Sigmoid colon (tissue), 7 donors: ENCODE measurements around the gene TSPAN11. TPM values are rescaled to one million over a fixed set of nuclear protein-coding genes. Genes with fewer than 3 reads are reported as not detected.

Experiments
- DNase-seq: peaks from one replicate; pipeline ENCODE4 v3.0.0-alpha.2; 2019
- H3K27ac ChIP-seq, 4 donors: fragments of 200-600 bp; sonication (generic); one replicate each; pipeline ENCODE4 v1.5.1; 2016 to 2019; ENCODE audit warnings: mild to moderate bottlenecking in 1 of 4
- H3K27me3 ChIP-seq, 3 donors: fragments of 200-600 bp; sonication (generic); one replicate each; pipeline ENCODE4 v1.5.1; 2019; ENCODE audit warnings: mild to moderate bottlenecking in 1 of 3
- H3K36me3 ChIP-seq, 4 donors: fragments of 200-600 bp; sonication (generic); one replicate each; pipeline ENCODE4 v1.5.1; 2016 to 2019
- H3K4me1 ChIP-seq, 4 donors: fragments of 200-600 bp; sonication (generic); one replicate each; pipeline ENCODE4 v1.5.1; 2017 to 2019
- H3K4me3 ChIP-seq, 4 donors: fragments of 200-600 bp; sonication (generic); one replicate each; pipeline ENCODE4 v1.5.1; 2017 to 2019; ENCODE audit warnings: mild to moderate bottlenecking in 2 of 4, moderate library complexity in 1 of 4
- H3K9me3 ChIP-seq, 4 donors: fragments of 200-600 bp in 3 of 4; sonication (generic) in 3 of 4; one replicate each; pipeline versions ENCODE4 v1.5.1 to v1.6.1; 2013 to 2019
- CTCF ChIP-seq, 4 experiments: fragments of 450-650 bp in 3 of 4; fragments of 200-600 bp in 1 of 4; IDR thresholded peaks; one replicate each; pipeline ENCODE4 v1.5.1; 2016 to 2019; ENCODE audit warnings: antibody characterized with exemption in 4 of 4, mild to moderate bottlenecking in 3 of 4, moderate library complexity in 2 of 4
- EP300 ChIP-seq, 4 donors: sonication (generic); formaldehyde crosslinking; IDR thresholded peaks; one replicate each; pipeline ENCODE4 v1.6.1; 2017; ENCODE audit warnings: antibody characterized with exemption in 4 of 4
- POLR2A ChIP-seq, 2 donors: fragments of 450-650 bp; IDR thresholded peaks; one replicate each; pipeline ENCODE4 v1.6.1; 2016; ENCODE audit warnings: antibody characterized with exemption in 2 of 2, mild to moderate bottlenecking in 2 of 2, moderate library complexity in 2 of 2
- POLR2AphosphoS5 ChIP-seq, 4 donors: sonication (generic); formaldehyde crosslinking; IDR thresholded peaks; one replicate each; pipeline ENCODE4 v1.6.1; 2017; ENCODE audit warnings: antibody characterized with exemption in 4 of 4
- WGBS, 2 donors: extraction: QIAGEN DNeasy Blood & Tissue Kit; methylation state at CpG; one replicate each; pipeline ENCODE4 v1.1.7; 2013; 5-methylcytosine and 5-hydroxymethylcytosine counted together
- intact Hi-C: fragments of 100-400 bp; cut with DNase I; formaldehyde crosslinking; loops from one replicate; pipeline ENCODE4 v1.15.1; 2023
- polyA plus RNA-seq, 3 donors: library from polyadenylated mRNA; stranded (reverse); fragments of 200-250 nt; gene quantifications; one replicate each; pipeline ENCODE4 v1.2.3, GENCODE V29; 2013
- total RNA-seq, 4 donors: library from RNA; depleted of rRNA; stranded (reverse); fragments of >200 nt; gene quantifications; one replicate each; pipeline ENCODE4 v1.1.0, GENCODE V29; 2016
- donor health status: healthy with polysubstance abuse.
- donor health status: Bipolar disorder and iron deficiency.
- donor health status: healthy.

The TSPAN11 gene
- total and polyA plus RNA-seq, 7 donors: 0.23 to 18.9 (median 7.8) TPM

DNA sequence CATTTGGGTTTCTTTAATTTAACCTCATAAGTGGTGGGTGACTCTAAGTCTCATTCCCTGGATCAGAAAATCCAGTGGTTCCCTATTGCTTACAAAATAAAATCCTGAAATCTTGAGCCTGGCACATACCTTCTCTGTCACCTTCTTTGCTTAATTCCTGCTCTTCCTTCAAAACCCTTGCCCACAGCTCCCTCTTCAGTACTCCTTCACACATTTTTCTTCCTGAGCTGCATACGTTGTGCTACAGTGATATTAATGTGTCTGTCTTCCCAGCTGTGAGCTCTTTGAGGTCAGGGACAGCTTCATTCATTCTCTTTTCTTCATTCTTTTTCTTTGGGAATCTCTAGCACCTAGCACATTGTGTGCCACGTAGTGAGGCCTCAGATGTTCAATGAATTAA is 9.5 kb downstream of the TSPAN11 start:
- no peak overlapping the region for H3K4me3 ChIP-seq
- TF ChIP-seq POLR2A (IDR thresholded peaks at IDR 0.05): no peak
- no peak for TF ChIP-seq EP300 (IDR thresholded peaks at IDR 0.05)
- no peak for TF ChIP-seq POLR2AphosphoS5 (IDR thresholded peaks at IDR 0.05)
- TF ChIP-seq CTCF (IDR thresholded peaks at IDR 0.05): no peak
- intact Hi-C loops: no loop called here
- no peak overlapping the region for H3K27ac ChIP-seq
- 22 to 34% methylated on average over 2 of the region's 2 CpGs for WGBS, 2 donors
- no peaks in the 10 kb centered on the region for H3K36me3 ChIP-seq
- no peaks in the 10 kb centered on the region for H3K4me1 ChIP-seq
- H3K27me3 ChIP-seq: no peaks in the 10 kb centered on the region
- no peak for DNase-seq
- no peaks in the 10 kb centered on the region for H3K9me3 ChIP-seq

DNA sequence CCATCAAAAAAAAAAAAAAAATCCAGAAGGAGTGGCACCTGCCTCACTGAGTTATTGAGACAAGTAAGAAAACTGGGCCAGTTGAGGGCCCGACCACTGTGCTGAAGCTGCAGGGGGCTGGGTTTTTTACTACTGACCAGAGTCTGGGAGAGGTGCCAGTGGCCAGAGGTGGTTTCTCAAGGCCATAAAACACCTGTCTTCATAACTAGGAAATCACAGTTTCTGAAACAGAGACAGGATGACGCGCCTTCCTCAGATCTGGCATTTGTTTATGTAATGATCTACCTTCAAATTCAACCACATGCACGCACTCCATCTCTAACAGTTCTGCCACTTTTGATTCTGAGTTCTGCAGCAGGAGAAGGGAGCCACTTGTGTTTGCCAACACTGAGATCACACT is 12.7 kb downstream of the TSPAN11 start:
- Histone ChIP-seq H3K4me3 (no peak overlapping the region), H3K4me1 (no peaks in the 10 kb centered on the region), H3K36me3 (no peaks in the 10 kb centered on the region), H3K27me3 (no peaks in the 10 kb centered on the region), H3K9me3 (no peaks in the 10 kb centered on the region), H3K27ac (no peak overlapping the region)
- no peak for TF ChIP-seq POLR2AphosphoS5 (IDR thresholded peaks at IDR 0.05)
- no peak for TF ChIP-seq EP300 (IDR thresholded peaks at IDR 0.05)
- TF ChIP-seq POLR2A (IDR thresholded peaks at IDR 0.05): no peak
- no peak for TF ChIP-seq CTCF (IDR thresholded peaks at IDR 0.05)
- intact Hi-C loops: no loop called here
- WGBS, 2 donors: 22 to 72% methylated on average over 4 of the region's 4 CpGs
- no peak for DNase-seq

GRCh38 chr12:30942486-30942885 is 15.9 kb downstream of the TSPAN11 start:
- intact Hi-C loops: no loop called here
- H3K27me3 ChIP-seq: no peaks in the 10 kb centered on the region
- H3K27ac ChIP-seq: no peak overlapping the region
- no peak overlapping the region for H3K4me3 ChIP-seq
- TF ChIP-seq POLR2A (IDR thresholded peaks at IDR 0.05) (no peak), CTCF (IDR thresholded peaks at IDR 0.05) (no peak), POLR2AphosphoS5 (IDR thresholded peaks at IDR 0.05) (no peak), EP300 (IDR thresholded peaks at IDR 0.05) (no peak)
- H3K4me1 ChIP-seq: no peaks in the 10 kb centered on the region
- H3K36me3 ChIP-seq: no peaks in the 10 kb centered on the region
- WGBS, 2 donors: 45 to 63% methylated on average over 1 of the region's 1 CpG
- no peak for DNase-seq
- no peaks in the 10 kb centered on the region for H3K9me3 ChIP-seq

GRCh38 chr12:30942936-30943335 is 16.4 kb downstream of the TSPAN11 start:
- no peak overlapping the region for H3K4me3 ChIP-seq
- 77 to 81% methylated on average over 7 of the region's 7 CpGs for WGBS, 2 donors
- peak; percentile 35 for DNase-seq
- no peaks in the 10 kb centered on the region for H3K36me3 ChIP-seq
- no peaks in the 10 kb centered on the region for H3K27me3 ChIP-seq
- intact Hi-C loops: no loop called here
- H3K9me3 ChIP-seq: no peaks in the 10 kb centered on the region
- TF ChIP-seq CTCF (IDR thresholded peaks at IDR 0.05): no peak
- TF ChIP-seq POLR2AphosphoS5 (IDR thresholded peaks at IDR 0.05): no peak
- no peak for TF ChIP-seq POLR2A (IDR thresholded peaks at IDR 0.05)
- TF ChIP-seq EP300 (IDR thresholded peaks at IDR 0.05): no peak
- H3K27ac ChIP-seq: no peak overlapping the region
- no peaks in the 10 kb centered on the region for H3K4me1 ChIP-seq

- Histone ChIP-seq H3K36me3 (no peaks in the 10 kb centered on the region), H3K27me3 (no peaks in the 10 kb centered on the region), H3K4me3 (no peak overlapping the region), H3K9me3 (no peaks in the 10 kb centered on the region), H3K27ac (peak overlapping the region; percentile 46 to 63 (median 54)), H3K4me1 (no peaks in the 10 kb centered on the region)
- TF ChIP-seq POLR2A (IDR thresholded peaks at IDR 0.05) (no peak), CTCF (IDR thresholded peaks at IDR 0.05) (no peak), POLR2AphosphoS5 (IDR thresholded peaks at IDR 0.05) (no peak), EP300 (IDR thresholded peaks at IDR 0.05) (no peak)
- intact Hi-C loops: no loop called here
- DNase-seq: peak; percentile 67
- 92 to 93% methylated on average over 11 of the region's 11 CpGs for WGBS, 2 donors
Measured at GRCh38 chr12:30945443-30946164, 19.1 kb downstream of the TSPAN11 start.
